Esophagus (tissue), 2 donors: ENCODE results near the gene WDTC1. TPM values are rescaled to one million over a fixed set of nuclear protein-coding genes. Genes with fewer than 3 reads are reported as not detected.

Experiments used
- H3K27ac ChIP-seq, 2 donors: one replicate each; pipeline ENCODE4 v1.5.1; 2013; ENCODE audit warnings: low read depth in 2 of 2, mild to moderate bottlenecking in 2 of 2, inconsistent platforms in 1 of 2, low read length in 1 of 2, moderate library complexity in 1 of 2
- H3K27me3 ChIP-seq, 2 donors: one replicate each; pipeline ENCODE4 v1.6.1; 2013; ENCODE audit warnings: low read length in 2 of 2, control low read depth in 1 of 2, mild to moderate bottlenecking in 1 of 2; ENCODE audit not compliant: insufficient read depth in 2 of 2, control insufficient read depth in 1 of 2
- H3K36me3 ChIP-seq, 2 donors: one replicate each; pipeline ENCODE4 v1.6.1; 2013; ENCODE audit warnings: low read length in 1 of 2; ENCODE audit not compliant: control insufficient read depth in 2 of 2, insufficient read depth in 2 of 2
- H3K4me1 ChIP-seq, 2 donors: one replicate each; pipeline ENCODE4 v1.6.1; 2013; ENCODE audit warnings: low read length in 1 of 2; ENCODE audit not compliant: control insufficient read depth in 2 of 2, insufficient read depth in 2 of 2
- H3K4me3 ChIP-seq, 2 donors: one replicate each; pipeline ENCODE4 v1.5.1; 2013; ENCODE audit warnings: low read length in 2 of 2, mild to moderate bottlenecking in 2 of 2, low read depth in 1 of 2, moderate library complexity in 1 of 2
- H3K9me3 ChIP-seq, 2 donors: one replicate each; pipeline ENCODE4 v1.6.1; 2013; ENCODE audit warnings: mild to moderate bottlenecking in 2 of 2, low read depth in 1 of 2, low read length in 1 of 2, moderate library complexity in 1 of 2; ENCODE audit not compliant: control insufficient read depth in 2 of 2, insufficient read depth in 1 of 2
- WGBS, 2 donors: extraction: QIAGEN DNeasy Blood & Tissue Kit; methylation state at CpG; one replicate each; pipeline ENCODE4 v1.1.7; 2013; 5-methylcytosine and 5-hydroxymethylcytosine counted together
- polyA plus RNA-seq, 2 donors: library from polyadenylated mRNA; stranded (reverse); fragments of 200-250 nt; gene quantifications; one replicate each; pipeline ENCODE4 v1.2.3, GENCODE V29; 2013
- donor health status: healthy with polysubstance abuse.
- donor health status: Bipolar disorder and iron deficiency.

The WDTC1 gene
- polyA plus RNA-seq, 2 donors: 9.8 to 10.0 TPM

DNA sequence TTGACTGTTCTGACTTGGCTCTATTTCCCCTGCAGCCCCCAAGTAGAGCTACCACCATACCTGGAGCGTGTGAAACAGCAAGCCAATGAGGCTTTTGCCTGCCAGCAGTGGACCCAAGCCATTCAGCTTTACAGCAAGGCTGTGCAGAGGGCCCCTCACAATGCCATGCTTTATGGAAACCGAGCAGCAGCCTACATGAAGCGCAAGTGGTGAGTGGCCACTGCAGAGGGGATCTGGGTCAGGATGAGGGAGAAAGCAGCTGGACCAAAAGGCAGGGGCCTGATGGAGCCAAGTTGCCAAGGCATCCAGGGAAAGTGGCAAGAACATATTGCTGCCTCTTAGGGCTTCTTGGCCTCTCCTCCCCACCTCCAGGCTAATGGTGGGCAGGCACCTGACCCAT lies 63.5 kb downstream of the WDTC1 start:
- Histone ChIP-seq H3K27me3 (no peaks in the 10 kb centered on the region), H3K4me3 (no peak overlapping the region), H3K4me1 (peaks cover 0 to 18% of the 10 kb centered on the region in 2 donors), H3K9me3 (peaks cover 0 to 2% of the 10 kb centered on the region in 2 donors), H3K27ac (peak overlapping the region; percentile 3 to 13), H3K36me3 (peaks cover 10 to 27% of the 10 kb centered on the region in 2 donors)
- 95 to 96% methylated on average over 3 of the region's 3 CpGs for WGBS, 2 donors

DNA sequence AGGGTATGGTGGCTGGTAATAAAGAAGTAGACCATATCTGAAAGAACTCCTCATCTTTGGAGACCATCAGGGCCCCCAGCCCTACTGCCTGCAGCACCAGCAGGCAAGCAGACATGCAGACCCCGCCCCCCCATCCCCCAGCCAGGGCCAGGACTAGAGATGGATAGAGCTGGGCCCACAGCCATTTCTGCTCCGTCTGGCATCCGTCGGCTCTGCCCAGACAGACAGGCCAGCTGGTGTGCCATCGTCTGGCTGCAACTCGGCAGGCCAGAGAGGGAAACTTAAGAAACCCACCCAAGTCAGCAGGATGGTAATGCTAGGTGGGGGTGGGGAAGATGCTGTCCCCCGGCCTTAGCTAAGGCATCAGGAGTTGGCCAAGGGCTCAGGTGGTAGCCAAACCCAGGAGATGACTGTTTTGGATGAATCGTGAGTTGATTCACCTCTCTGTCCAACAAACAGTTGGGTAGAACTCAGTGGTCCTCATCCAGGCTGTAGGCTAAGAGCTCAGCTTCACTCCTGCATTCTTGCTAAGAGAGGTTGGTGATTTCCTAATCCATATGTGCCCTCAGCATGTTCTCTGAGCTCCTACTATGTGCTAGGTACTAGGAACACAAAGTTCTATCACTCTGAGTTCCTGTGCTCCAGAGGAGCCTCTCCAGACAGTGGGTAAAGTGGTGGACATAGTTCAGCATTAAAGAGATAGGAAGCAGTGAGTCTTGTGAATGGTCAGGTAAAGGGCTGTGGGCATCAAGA lies 64.4 kb downstream of the WDTC1 start:
- Histone ChIP-seq H3K36me3 (peaks cover 10 to 32% of the 10 kb centered on the region in 2 donors), H3K27ac (peak overlapping the region; percentile 75 to 86)

DNA sequence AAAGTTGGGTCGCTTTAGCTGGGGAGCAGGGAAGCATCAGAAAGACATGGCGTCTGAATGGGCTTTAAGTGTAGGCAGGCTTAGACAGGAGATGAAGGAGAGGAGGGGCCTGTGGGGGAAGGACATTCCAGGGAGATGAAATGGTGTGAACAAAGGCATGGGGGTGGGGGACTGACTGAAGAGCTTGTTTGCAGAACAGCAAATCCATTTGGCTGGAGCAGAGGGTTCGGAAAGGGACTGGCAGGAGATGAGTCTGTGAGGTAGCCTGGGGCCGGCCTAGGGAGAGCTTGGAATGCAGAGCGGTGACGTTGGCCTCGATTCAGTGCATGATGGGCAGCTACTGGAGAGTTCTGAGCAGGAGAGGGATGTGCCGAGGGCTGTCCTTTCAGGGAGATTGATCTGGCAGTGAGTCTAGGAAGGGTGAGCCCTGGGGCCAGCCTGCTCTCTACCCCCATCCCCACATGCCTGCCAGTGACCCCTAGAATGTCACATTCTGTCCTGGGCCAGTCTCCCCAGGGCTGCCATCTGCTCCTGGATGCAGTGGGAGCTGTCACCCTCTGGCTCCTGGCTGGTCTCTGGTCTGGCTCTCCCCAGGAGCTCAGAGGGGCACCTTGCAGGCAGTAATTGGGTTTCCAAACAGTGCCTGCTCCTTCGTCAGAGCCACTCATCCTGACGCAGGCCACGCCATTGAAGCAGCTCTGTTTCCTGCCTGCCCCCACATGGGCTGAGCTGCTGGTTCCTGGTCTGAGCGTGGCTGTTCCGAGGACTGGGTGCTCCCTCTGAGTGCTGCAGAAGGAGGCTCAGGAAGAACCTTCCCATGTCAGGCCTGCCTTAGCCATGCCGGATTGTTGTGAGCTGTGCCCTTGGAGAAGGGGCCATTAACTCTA lies 65.2 kb downstream of the WDTC1 start:
- Histone ChIP-seq H3K4me1 (peaks cover 0 to 18% of the 10 kb centered on the region in 2 donors), H3K27ac (peak overlapping the region; percentile 86 to 92)
- 38 to 56% methylated on average over 14 of the region's 14 CpGs for WGBS, 2 donors

More for the DNA sequence above, 64.4 kb downstream of the WDTC1 start:
- Histone ChIP-seq H3K4me3 (no peak overlapping the region), H3K27me3 (no peaks in the 10 kb centered on the region), H3K9me3 (peaks cover 0 to 2% of the 10 kb centered on the region in 2 donors), H3K4me1 (peaks cover 0 to 18% of the 10 kb centered on the region in 2 donors)
- WGBS, 2 donors: 49 to 56% methylated on average over 8 of the region's 8 CpGs

DNA sequence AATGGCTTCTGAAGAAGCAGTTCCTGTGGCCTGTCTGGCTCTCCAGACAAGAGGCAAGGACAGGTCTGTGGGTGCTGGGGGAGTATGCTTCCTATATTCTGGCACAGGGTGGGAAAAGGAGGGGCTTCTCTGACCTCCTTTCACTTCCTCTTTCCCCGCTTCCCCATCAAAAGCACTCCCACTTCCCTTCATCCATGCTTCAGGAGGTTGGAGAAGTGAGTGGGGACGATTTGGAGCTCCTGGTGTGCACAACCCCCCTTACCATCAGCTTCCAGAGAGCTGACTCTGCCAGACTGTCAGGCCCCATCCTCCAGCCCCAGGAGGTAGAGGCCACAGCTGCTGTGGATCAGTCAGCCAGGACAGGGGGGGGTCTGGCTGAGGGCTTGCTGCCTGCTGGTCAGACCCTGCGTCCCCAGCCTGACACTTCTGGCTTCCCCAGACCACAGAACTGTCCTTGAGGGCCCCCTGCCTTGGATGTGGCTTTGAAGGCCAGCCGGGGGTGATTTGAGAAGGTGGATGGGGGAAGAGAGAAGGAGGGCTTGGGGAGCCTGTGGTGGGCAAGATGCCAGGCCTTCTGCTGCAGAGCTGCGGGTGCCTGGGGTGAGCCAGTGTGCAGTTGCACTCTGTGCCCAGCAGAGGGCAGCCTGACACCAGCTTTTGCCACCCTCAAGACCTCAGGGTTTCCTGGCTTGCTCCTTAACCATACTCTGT lies 66.1 kb downstream of the WDTC1 start:
- peaks cover 7 to 29% of the 10 kb centered on the region in 2 donors for H3K36me3 ChIP-seq
- no peak overlapping the region for H3K4me3 ChIP-seq
- H3K4me1 ChIP-seq: peaks cover 0 to 18% of the 10 kb centered on the region in 2 donors
- no peaks in the 10 kb centered on the region for H3K27me3 ChIP-seq
- H3K27ac ChIP-seq: peak overlapping the region; percentile 86 to 92
- 20 to 29% methylated on average over 5 of the region's 5 CpGs for WGBS, 2 donors
- H3K9me3 ChIP-seq: no peaks in the 10 kb centered on the region

More for the DNA sequence above, 65.2 kb downstream of the WDTC1 start:
- Histone ChIP-seq H3K27me3 (no peaks in the 10 kb centered on the region), H3K36me3 (peaks cover 6 to 26% of the 10 kb centered on the region in 2 donors), H3K4me3 (no peak overlapping the region), H3K9me3 (no peaks in the 10 kb centered on the region)

DNA sequence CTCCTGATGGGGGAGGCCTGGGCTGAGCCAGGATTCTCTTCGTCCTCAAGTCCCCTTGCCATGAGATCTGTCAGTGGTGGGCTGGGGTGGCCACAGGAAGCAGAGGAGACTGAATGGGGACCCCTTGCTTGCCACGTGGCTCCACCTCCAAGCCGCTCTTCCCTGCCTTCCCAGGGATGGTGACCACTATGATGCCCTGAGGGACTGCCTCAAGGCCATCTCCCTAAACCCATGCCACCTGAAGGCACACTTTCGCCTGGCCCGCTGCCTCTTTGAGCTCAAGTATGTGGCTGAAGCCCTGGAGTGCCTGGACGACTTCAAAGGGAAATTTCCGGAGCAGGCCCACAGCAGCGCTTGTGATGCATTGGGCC lies 66.6 kb downstream of the WDTC1 start:
- peak overlapping the region; percentile 46 to 86 for H3K27ac ChIP-seq

DNA sequence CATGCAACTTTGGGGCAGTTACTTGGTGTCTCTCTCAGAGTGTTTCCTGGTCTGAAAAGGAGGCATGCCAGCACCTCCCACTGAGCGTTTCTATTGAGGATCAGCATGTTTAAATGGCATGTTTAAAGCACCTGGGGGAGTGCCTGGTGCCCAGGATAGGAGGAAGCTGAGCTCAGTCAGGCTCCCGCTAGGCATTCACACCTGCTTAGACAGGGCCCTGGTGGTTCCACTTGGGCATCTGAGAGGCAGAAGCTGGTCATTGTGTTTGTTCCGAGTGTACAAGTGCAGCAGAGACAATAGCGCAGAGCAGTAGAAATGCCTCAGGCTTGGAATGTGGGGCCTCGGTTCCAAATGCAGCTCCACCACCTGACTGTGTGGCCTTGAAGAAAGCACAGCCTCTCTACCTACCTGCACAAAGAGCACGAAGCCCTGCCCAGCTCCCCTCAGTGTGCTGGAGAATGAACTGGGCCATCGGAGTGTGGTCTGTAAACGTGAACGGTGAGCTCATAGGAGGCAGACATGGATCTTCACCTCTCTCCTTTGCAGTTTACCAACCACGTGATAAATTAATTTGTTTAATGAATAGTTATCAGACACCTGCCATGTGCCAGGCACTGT lies 67.3 kb downstream of the WDTC1 start:
- Histone ChIP-seq H3K27me3 (no peaks in the 10 kb centered on the region), H3K4me1 (peaks cover 0 to 19% of the 10 kb centered on the region in 2 donors), H3K27ac (no peak overlapping the region), H3K9me3 (no peaks in the 10 kb centered on the region), H3K36me3 (peaks cover 7 to 33% of the 10 kb centered on the region in 2 donors), H3K4me3 (no peak overlapping the region)
- WGBS, 2 donors: 71 to 80% methylated on average over 10 of the region's 10 CpGs

More for the DNA sequence above, 66.6 kb downstream of the WDTC1 start:
- peaks cover 7 to 32% of the 10 kb centered on the region in 2 donors for H3K36me3 ChIP-seq
- WGBS, 2 donors: 60 to 71% methylated on average over 8 of the region's 8 CpGs
- no peaks in the 10 kb centered on the region for H3K9me3 ChIP-seq
- H3K4me3 ChIP-seq: no peak overlapping the region
- H3K4me1 ChIP-seq: peaks cover 0 to 18% of the 10 kb centered on the region in 2 donors
- no peaks in the 10 kb centered on the region for H3K27me3 ChIP-seq

DNA sequence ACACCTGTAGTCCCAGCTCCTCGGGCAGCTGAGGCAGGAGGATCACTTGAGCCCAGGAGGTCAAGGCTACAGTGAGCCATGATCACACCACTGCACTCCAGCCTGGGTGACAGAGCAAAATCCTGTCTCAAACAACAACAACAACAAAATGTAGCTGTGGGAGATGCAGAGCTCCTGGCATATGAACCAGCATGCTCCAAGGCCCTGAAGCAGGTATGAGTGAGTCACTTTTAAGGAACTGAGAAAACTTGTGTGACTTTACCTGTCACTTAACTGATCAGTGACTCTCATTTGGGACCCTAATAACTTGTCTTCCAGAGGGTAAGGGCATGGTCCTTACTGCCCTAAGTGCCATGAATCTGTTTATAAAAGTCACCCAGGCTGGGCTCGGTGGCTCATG lies 68.2 kb downstream of the WDTC1 start:
- 93 to 98% methylated on average over 2 of the region's 2 CpGs for WGBS, 2 donors
- Histone ChIP-seq H3K4me1 (peaks cover 0 to 22% of the 10 kb centered on the region in 2 donors), H3K4me3 (no peak overlapping the region), H3K27me3 (no peaks in the 10 kb centered on the region), H3K27ac (no peak overlapping the region), H3K9me3 (no peaks in the 10 kb centered on the region), H3K36me3 (peaks cover 7 to 27% of the 10 kb centered on the region in 2 donors)

DNA sequence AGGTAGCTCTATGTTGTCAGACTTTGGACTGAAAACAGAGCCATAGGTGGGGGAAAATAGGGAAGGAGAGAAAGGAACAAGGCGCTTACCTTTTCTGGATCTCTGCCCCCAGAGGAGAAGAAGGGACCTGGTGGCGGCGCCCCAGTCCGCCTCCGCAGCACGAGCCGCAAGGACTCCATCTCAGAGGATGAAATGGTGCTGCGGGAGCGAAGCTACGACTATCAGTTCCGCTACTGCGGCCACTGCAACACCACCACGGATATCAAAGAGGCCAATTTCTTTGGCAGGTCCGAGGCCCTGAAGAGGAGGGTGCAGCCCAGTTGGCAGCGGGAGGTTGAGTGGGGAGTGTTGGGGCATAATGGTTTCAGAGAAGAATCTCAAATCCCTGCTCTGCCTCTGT lies 69.1 kb downstream of the WDTC1 start:
- 89 to 92% methylated on average over 15 of the region's 15 CpGs for WGBS, 2 donors
- no peak overlapping the region for H3K4me3 ChIP-seq
- no peaks in the 10 kb centered on the region for H3K9me3 ChIP-seq
- no peaks in the 10 kb centered on the region for H3K27me3 ChIP-seq
- H3K4me1 ChIP-seq: peaks cover 0 to 22% of the 10 kb centered on the region in 2 donors
- no peak overlapping the region for H3K27ac ChIP-seq
- peaks cover 4 to 24% of the 10 kb centered on the region in 2 donors for H3K36me3 ChIP-seq

DNA sequence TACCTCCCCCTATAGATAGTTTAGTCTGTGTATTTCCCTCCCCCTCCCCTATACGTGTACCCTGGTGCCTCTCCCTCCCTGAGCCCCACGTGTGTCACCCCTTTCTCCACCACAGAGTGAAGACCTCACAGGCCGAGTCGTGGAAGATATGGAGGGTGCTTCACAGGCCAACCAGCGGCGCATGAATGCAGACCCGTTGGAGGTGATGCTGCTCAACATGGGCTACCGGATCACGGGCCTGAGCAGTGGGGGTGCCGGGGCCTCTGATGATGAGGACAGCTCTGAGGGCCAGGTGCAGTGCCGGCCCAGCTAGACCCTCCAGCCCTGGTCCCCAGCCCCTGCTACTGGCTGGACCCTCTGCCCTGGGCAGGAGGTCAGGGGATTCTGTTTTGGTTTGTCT lies 71.6 kb downstream of the WDTC1 start:
- Histone ChIP-seq H3K4me1 (peaks cover 0 to 5% of the 10 kb centered on the region in 2 donors), H3K27ac (no peak overlapping the region), H3K9me3 (no peaks in the 10 kb centered on the region), H3K27me3 (no peaks in the 10 kb centered on the region), H3K36me3 (peaks cover 4 to 15% of the 10 kb centered on the region in 2 donors), H3K4me3 (no peak overlapping the region)
- 86 to 87% methylated on average over 11 of the region's 11 CpGs for WGBS, 2 donors
